HG03039 (cell line): Measurements from ENCODE around the gene CCDC141.
"Not testable (repeated sequence)": the region's sequence is repeated elsewhere in the genome, so short reads cannot be mapped to it uniquely, and the experiment has no call there.

Source experiments
- ATAC-seq: cut with Tn5 transposase; IDR thresholded peaks from one replicate; pipeline ENCODE4 v1.9.1; 2021; ENCODE audit warnings: mild to moderate bottlenecking, moderate library complexity; ENCODE audit not compliant: unreplicated experiment

The CCDC141 gene

GRCh38 chr2:179045602-179046001 lies 4.3 kb downstream of the CCDC141 start:
- not testable (repeated sequence) for ATAC-seq

GRCh38 chr2:179044500-179044899 lies 5.4 kb downstream of the CCDC141 start:
- ATAC-seq: no peak

GRCh38 chr2:179037807-179038206 lies 12.1 kb downstream of the CCDC141 start:
- peak; percentile 74 for ATAC-seq

- ATAC-seq: no peak
Measured at GRCh38 chr2:179036353-179036905, 13.5 kb downstream of the CCDC141 start.

- peak; percentile 91 for ATAC-seq
Measured at GRCh38 chr2:179031731-179032408, 18.1 kb downstream of the CCDC141 start.

GRCh38 chr2:179024445-179024844 lies 25.5 kb downstream of the CCDC141 start:
- ATAC-seq: no peak

GRCh38 chr2:179022685-179023084 lies 27.3 kb downstream of the CCDC141 start:
- ATAC-seq: no peak

GRCh38 chr2:179021258-179021657 lies 28.7 kb downstream of the CCDC141 start:
- ATAC-seq: peak; percentile 71

- ATAC-seq: no peak
Measured at GRCh38 chr2:179020156-179020750, 29.7 kb downstream of the CCDC141 start.

- no peak for ATAC-seq
Measured at GRCh38 chr2:179019260-179019659, 30.7 kb downstream of the CCDC141 start.

- no peak for ATAC-seq
Measured at GRCh38 chr2:179017773-179018357, 32.1 kb downstream of the CCDC141 start.

- ATAC-seq: not testable (repeated sequence)
Measured at GRCh38 chr2:179014189-179014588, 35.7 kb downstream of the CCDC141 start.

- ATAC-seq: no peak
Measured at GRCh38 chr2:179005976-179006375, 44.0 kb downstream of the CCDC141 start.

- ATAC-seq: no peak
Measured at GRCh38 chr2:178999476-178999875, 50.5 kb downstream of the CCDC141 start.

- ATAC-seq: no peak
Measured at GRCh38 chr2:178998539-178998938, 51.4 kb downstream of the CCDC141 start.

GRCh38 chr2:178997477-178997876 lies 52.5 kb downstream of the CCDC141 start:
- ATAC-seq: no peak

- ATAC-seq: no peak
Measured at GRCh38 chr2:178997067-178997466, 52.9 kb downstream of the CCDC141 start.

GRCh38 chr2:178994264-178994663 lies 55.7 kb downstream of the CCDC141 start:
- ATAC-seq: no peak

GRCh38 chr2:178993788-178994187 lies 56.1 kb downstream of the CCDC141 start:
- no peak for ATAC-seq

GRCh38 chr2:178992719-178993118 lies 57.2 kb downstream of the CCDC141 start:
- ATAC-seq: not testable (repeated sequence)

GRCh38 chr2:178990533-178991241 lies 59.2 kb downstream of the CCDC141 start:
- ATAC-seq: peak; percentile 73
